Natural killer cell treated with Interleukin-12 subunit alpha and Interleukin-12 subunit beta and Interleukin-15 and Interleukin-18, amount 100 ng/mL, for 72 hours (primary cell): ENCODE data around the gene HSD11B2. TPM values are rescaled to one million over a fixed set of nuclear protein-coding genes. Genes with fewer than 3 reads are reported as not detected.

Experiments
- ATAC-seq, 2 donors: fragments of 150-1000 bp; cut with Tn5 transposase in 1 of 2; sonication (Bioruptor Pico), chemical (Tn5 transposase) in 1 of 2; 2 replicates each; pipeline ENCODE4 v1.10.0; 2021
- DNase-seq: peaks from one replicate; pipeline ENCODE4 v3.0.0; 2022; ENCODE audit warnings: low spot score
- H3K27ac Mint-ChIP-seq, 2 donors: 1 replicate in 1 of 2; 2 replicates in 1 of 2; pipeline ENCODE4 v1.8.0; 2022; ENCODE audit warnings: mixed read lengths in 2 of 2, mild to moderate bottlenecking in 1 of 2, moderate library complexity in 1 of 2
- H3K27me3 Mint-ChIP-seq, 2 donors: 1 replicate in 1 of 2; 2 replicates in 1 of 2; pipeline ENCODE4 v1.8.0; 2022; ENCODE audit warnings: mixed read lengths in 2 of 2
- H3K36me3 Mint-ChIP-seq: one replicate; pipeline ENCODE4 v1.8.0; 2022; ENCODE audit warnings: mixed read lengths
- H3K4me1 Mint-ChIP-seq, 2 donors: 1 replicate in 1 of 2; 2 replicates in 1 of 2; pipeline ENCODE4 v1.8.0; 2022; ENCODE audit warnings: low read depth in 2 of 2, mixed read lengths in 2 of 2, mild to moderate bottlenecking in 1 of 2
- H3K4me3 Mint-ChIP-seq: one replicate; pipeline ENCODE4 v1.8.0; 2022; ENCODE audit warnings: mixed read lengths
- H3K9me3 Mint-ChIP-seq: 2 replicates; pipeline ENCODE4 v1.8.0; 2022; ENCODE audit warnings: mixed read lengths
- total RNA-seq, 2 donors: library from RNA; stranded (reverse); gene quantifications; one replicate each; pipeline ENCODE4 v1.2.3, GENCODE V29; 2022

Gene HSD11B2
- total RNA-seq, 2 donors from 2014 or later = not detected

DNA sequence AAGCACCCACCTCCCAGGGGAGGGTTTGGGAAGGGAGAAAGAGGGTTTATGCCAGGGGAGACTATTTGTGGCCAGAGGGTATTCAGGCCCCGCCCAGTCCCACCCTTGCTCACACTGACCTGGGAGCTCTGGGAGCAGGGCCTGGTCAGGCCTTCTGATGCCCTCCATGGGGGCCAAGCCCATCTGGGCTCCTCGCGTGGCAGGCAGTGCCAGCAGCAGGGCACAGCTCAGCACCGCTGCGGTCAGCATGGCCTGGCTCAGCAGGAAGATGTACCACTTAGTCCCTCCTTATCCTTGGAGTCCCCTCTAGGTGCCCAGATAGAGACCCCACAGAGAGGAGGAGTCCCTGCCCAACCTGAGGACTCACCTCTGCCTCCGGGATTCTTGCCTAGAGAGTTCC, 52.2 kb downstream of the HSD11B2 start, which contains the start of gene AGRP:
AGRP (minus strand) TSS at position 398 of the 400 bp plus-strand sequence; CDS start at position 249, 149 bp downstream.
- ATAC-seq = no peak
- H3K36me3 Mint-ChIP-seq = no peaks in the 10 kb centered on the region
- H3K4me1 Mint-ChIP-seq = peaks cover 16 to 25% of the 10 kb centered on the region in 2 donors
- H3K9me3 Mint-ChIP-seq = no peaks in the 10 kb centered on the region
- H3K27me3 Mint-ChIP-seq = no peaks in the 10 kb centered on the region
- H3K27ac Mint-ChIP-seq = peak within 1 kb of the TSS; percentile 90 to 99
- peak within 1 kb of the TSS; percentile 98 for H3K4me3 Mint-ChIP-seq
- no peak for DNase-seq

GRCh38 chr16:67483731-67484525, 53.0 kb downstream of the HSD11B2 start:
- H3K27me3 Mint-ChIP-seq = no peaks in the 10 kb centered on the region
- no peaks in the 10 kb centered on the region for H3K36me3 Mint-ChIP-seq
- H3K4me1 Mint-ChIP-seq = peaks cover 13 to 23% of the 10 kb centered on the region in 2 donors
- H3K9me3 Mint-ChIP-seq = no peaks in the 10 kb centered on the region
- ATAC-seq (no peak), DNase-seq (no peak)
- peak overlapping the region; percentile 30 for H3K4me3 Mint-ChIP-seq
- H3K27ac Mint-ChIP-seq = no peak overlapping the region

- H3K4me1 Mint-ChIP-seq = peaks cover 11 to 13% of the 10 kb centered on the region in 2 donors
Measured at GRCh38 chr16:67486805-67487204, 55.9 kb downstream of the HSD11B2 start.

More at GRCh38 chr16:67486805-67487204, 55.9 kb downstream of the HSD11B2 start:
- ATAC-seq (no peak), DNase-seq (no peak)
- H3K9me3 Mint-ChIP-seq = no peaks in the 10 kb centered on the region
- no peak overlapping the region for H3K4me3 Mint-ChIP-seq
- H3K27ac Mint-ChIP-seq = no peak overlapping the region
- H3K27me3 Mint-ChIP-seq = no peaks in the 10 kb centered on the region
- no peaks in the 10 kb centered on the region for H3K36me3 Mint-ChIP-seq

Other genes starting within 250 kb of the HSD11B2 start
- 10 to 100 TPM; 33.2 to 33.8 TPM for gene MATCAP1, start 247.2 kb upstream of the HSD11B2 start, total RNA-seq
- gene EXOC3L1, start 241.0 kb upstream of the HSD11B2 start, total RNA-seq = under 1 TPM in 1 of 2 donors, not detected in 1; 0.38 TPM
- gene E2F4, start 239.0 kb upstream of the HSD11B2 start, total RNA-seq = 100 to 1,000 TPM; 110 to 188 TPM
- 10 to 100 TPM in 1 of 2 donors, 1 to 10 TPM in 1; 3.6 to 13.9 TPM for gene ELMO3, start 232.0 kb upstream of the HSD11B2 start, total RNA-seq
- 10 to 100 TPM; 55.1 to 56.1 TPM for gene TMEM208, start 204.0 kb upstream of the HSD11B2 start, total RNA-seq
- 100 to 1,000 TPM; 156 to 160 TPM for gene FHOD1, start 183.6 kb upstream of the HSD11B2 start, total RNA-seq
- 1 to 10 TPM; 1.4 to 5.9 TPM for gene SLC9A5, start 182.1 kb upstream of the HSD11B2 start, total RNA-seq
- gene PLEKHG4, start 151.6 kb upstream of the HSD11B2 start, total RNA-seq = 1 to 10 TPM; 5.8 to 8.7 TPM
- gene KCTD19, start 104.4 kb upstream of the HSD11B2 start, total RNA-seq = under 1 TPM in 1 of 2 donors, not detected in 1; 0.67 TPM
- under 1 TPM in 1 of 2 donors, not detected in 1; 0.61 TPM for gene LRRC36, start 104.3 kb upstream of the HSD11B2 start, total RNA-seq
- gene TPPP3, start 37.6 kb upstream of the HSD11B2 start, total RNA-seq = under 1 TPM in 1 of 2 donors, not detected in 1; 0.31 TPM
- gene ZDHHC1, start 14.6 kb upstream of the HSD11B2 start, total RNA-seq = 1 to 10 TPM; 1.6 to 2.0 TPM
- 10 to 100 TPM; 66.9 to 85.5 TPM for gene ATP6V0D1, start 50.0 kb downstream of the HSD11B2 start, total RNA-seq
- gene AGRP, start 52.4 kb downstream of the HSD11B2 start, total RNA-seq = not detected
- gene RIPOR1, start 97.7 kb downstream of the HSD11B2 start, total RNA-seq = 10 to 100 TPM; 47.7 to 48.2 TPM
- gene CTCF, start 131.4 kb downstream of the HSD11B2 start, total RNA-seq = 10 to 100 TPM; 54.3 to 72.4 TPM
- 10 to 100 TPM; 33.8 to 89.7 TPM for gene CARMIL2, start 214.0 kb downstream of the HSD11B2 start, total RNA-seq
- gene ACD, start 229.1 kb downstream of the HSD11B2 start, total RNA-seq = 10 to 100 TPM; 54.9 to 91.3 TPM
- gene PARD6A, start 229.8 kb downstream of the HSD11B2 start, total RNA-seq = 1 to 10 TPM; 6.3 to 8.0 TPM
- gene ENKD1, start 235.6 kb downstream of the HSD11B2 start, total RNA-seq = 10 to 100 TPM in 1 of 2 donors, 1 to 10 TPM in 1; 8.1 to 12.2 TPM
- gene C16orf86, start 235.7 kb downstream of the HSD11B2 start, total RNA-seq = 1 to 10 TPM; 1.6 to 1.9 TPM